Ascending aorta (tissue), 2 donors: ENCODE data around the gene SCYL3. TPM values are rescaled to one million over a fixed set of nuclear protein-coding genes. Genes with fewer than 3 reads are reported as not detected.

Experiments
- DNase-seq, 2 donors: peaks; one replicate each; pipeline ENCODE4 v3.0.0-alpha.2; 2019; ENCODE audit warnings: low spot score in 2 of 2
- H3K27ac ChIP-seq, 2 donors: fragments of 200-600 bp; sonication (generic); one replicate each; pipeline ENCODE4 v1.5.1; 2016 to 2017; ENCODE audit warnings: mild to moderate bottlenecking in 1 of 2
- H3K27me3 ChIP-seq: fragments of 200-600 bp; sonication (generic); one replicate; pipeline ENCODE4 v1.5.1; 2017
- H3K36me3 ChIP-seq, 2 donors: fragments of 200-600 bp; sonication (generic); one replicate each; pipeline ENCODE4 v1.5.1; 2016
- H3K4me1 ChIP-seq, 2 donors: fragments of 200-600 bp; sonication (generic); one replicate each; pipeline ENCODE4 v1.5.1; 2016 to 2017; ENCODE audit warnings: mild to moderate bottlenecking in 1 of 2
- H3K4me3 ChIP-seq, 2 donors: fragments of 200-600 bp; sonication (generic); one replicate each; pipeline ENCODE4 v1.5.1; 2016 to 2017; ENCODE audit warnings: mild to moderate bottlenecking in 1 of 2
- H3K9me3 ChIP-seq, 2 donors: fragments of 200-600 bp; sonication (generic); one replicate each; pipeline ENCODE4 v1.5.1; 2016
- CTCF ChIP-seq, 3 experiments: fragments of 200-600 bp in 2 of 3; fragments of 450-650 bp in 1 of 3; sonication (generic) in 2 of 3; IDR thresholded peaks; one replicate each; pipeline ENCODE4 v1.5.1; 2016 to 2019; ENCODE audit warnings: antibody characterized with exemption in 3 of 3, mild to moderate bottlenecking in 1 of 3, moderate library complexity in 1 of 3
- intact Hi-C: fragments of 100-400 bp; cut with DNase I; formaldehyde crosslinking; loops from one replicate; pipeline ENCODE4 v1.15.1; 2023
- total RNA-seq: library from RNA; depleted of rRNA; stranded (reverse); fragments of >200 nt; gene quantifications from one replicate; pipeline ENCODE4 v1.1.0, GENCODE V29; 2016

The SCYL3 gene
- total RNA-seq, 1 donor from 2014 or later, result 0.96 TPM

GRCh38 chr1:169896013-169896412 is 2.3 kb upstream of the SCYL3 start:
- no peak for TF ChIP-seq CTCF (IDR thresholded peaks at IDR 0.05)
- intact Hi-C loops, result no loop called here

GRCh38 chr1:169894424-169895145 is 889 bp upstream of the SCYL3 start:
- H3K27ac ChIP-seq, result peak overlapping the region; percentile 84 to 98
- H3K4me1 ChIP-seq, result peaks cover 6 to 18% of the 10 kb centered on the region in 2 donors
- no peak for TF ChIP-seq CTCF (IDR thresholded peaks at IDR 0.05)
- H3K9me3 ChIP-seq, result no peaks in the 10 kb centered on the region
- H3K4me3 ChIP-seq, result peak overlapping the region; percentile 90 to 97
- no peaks in the 10 kb centered on the region for H3K27me3 ChIP-seq
- intact Hi-C loops, result no loop called here
- no peaks in the 10 kb centered on the region for H3K36me3 ChIP-seq
- no peak for DNase-seq

More at GRCh38 chr1:169896013-169896412, 2.3 kb upstream of the SCYL3 start:
- no peak for DNase-seq
- H3K9me3 ChIP-seq, result no peaks in the 10 kb centered on the region
- H3K4me3 ChIP-seq, result no peak overlapping the region
- H3K27me3 ChIP-seq, result no peaks in the 10 kb centered on the region
- no peaks in the 10 kb centered on the region for H3K36me3 ChIP-seq
- no peak overlapping the region for H3K27ac ChIP-seq
- peaks cover 6 to 14% of the 10 kb centered on the region in 2 donors for H3K4me1 ChIP-seq

GRCh38 chr1:169892927-169893644 is 610 bp downstream of the SCYL3 start:
- H3K27ac ChIP-seq, result peak overlapping the region; percentile 84 to 98
- H3K27me3 ChIP-seq, result no peaks in the 10 kb centered on the region
- H3K9me3 ChIP-seq, result no peaks in the 10 kb centered on the region
- DNase-seq, result no peak
- H3K36me3 ChIP-seq, result peaks cover 0 to 1% of the 10 kb centered on the region in 2 donors
- intact Hi-C loops, result loop anchor here (1.0 to 2.0 kb wide), 2 partner anchors 98 to 406 kb away; a partner anchor contains a TSS
- H3K4me3 ChIP-seq, result peak overlapping the region; percentile 90 to 97
- H3K4me1 ChIP-seq, result peaks cover 6 to 18% of the 10 kb centered on the region in 2 donors
- TF ChIP-seq CTCF (IDR thresholded peaks at IDR 0.05), result no peak

- H3K4me1 ChIP-seq, result peaks cover 6 to 18% of the 10 kb centered on the region in 2 donors
- H3K27me3 ChIP-seq, result no peaks in the 10 kb centered on the region
- no peaks in the 10 kb centered on the region for H3K9me3 ChIP-seq
- intact Hi-C loops, result loop anchor here (2.0 kb wide), 1 partner anchor 406 kb away; no protein-coding TSS in a partner anchor
- peak overlapping the region; percentile 17 to 98 for H3K27ac ChIP-seq
- peaks cover 0 to 6% of the 10 kb centered on the region in 2 donors for H3K36me3 ChIP-seq
- H3K4me3 ChIP-seq, result peak overlapping the region; percentile 90 to 97
- TF ChIP-seq CTCF (IDR thresholded peaks at IDR 0.05), result no peak
- DNase-seq, result no peak
Observed at GRCh38 chr1:169892176-169892926, 1.3 kb downstream of the SCYL3 start.

GRCh38 chr1:169891539-169891885 is 2.2 kb downstream of the SCYL3 start:
- no peaks in the 10 kb centered on the region for H3K27me3 ChIP-seq
- no peak for TF ChIP-seq CTCF (IDR thresholded peaks at IDR 0.05)
- no peaks in the 10 kb centered on the region for H3K9me3 ChIP-seq
- DNase-seq, result no peak
- peaks cover 6 to 18% of the 10 kb centered on the region in 2 donors for H3K4me1 ChIP-seq
- no peak overlapping the region for H3K4me3 ChIP-seq
- H3K27ac ChIP-seq, result no peak overlapping the region
- peaks cover 3 to 8% of the 10 kb centered on the region in 2 donors for H3K36me3 ChIP-seq
- intact Hi-C loops, result no loop called here
